ENCODE measurements around the gene PICALM.

- TF ChIP-seq TGIF2 (CRISPR knock-in tag; IDR thresholded peaks at IDR 0.05) (no peak), SIN3A (IDR thresholded peaks at IDR 0.05; ENCODE audit: borderline replicate concordance in 2 of 2, control insufficient read depth in 1 of 2, low read depth in 2 of 2, low read length in 2 of 2) (no peak), CTCF (IDR thresholded peaks at IDR 0.05 in 2 of 3, conservative IDR thresholded peaks at IDR 0.05 in 1 of 3; ENCODE audit: insufficient read depth in 2 of 3, low read depth in 1 of 3, low read length in 3 of 3) (no peak), FOXM1 (IDR thresholded peaks at IDR 0.05; ENCODE audit: low read depth) (no peak), FOXM1 (CRISPR knock-in tag; IDR thresholded peaks at IDR 0.05; ENCODE audit: low read depth) (no peak), ZFX (CRISPR knock-in tag; IDR thresholded peaks at IDR 0.05) (no peak), ZBTB7A (IDR thresholded peaks at IDR 0.05; ENCODE audit: borderline replicate concordance, control insufficient read depth, low read depth, low read length) (no peak), ZNF253 (CRISPR knock-in tag; conservative IDR thresholded peaks at IDR 0.05) (no peak), ZBTB49 (CRISPR knock-in tag; IDR thresholded peaks at IDR 0.05; ENCODE audit: borderline replicate concordance) (no peak)
Observed at GRCh38 chr11:85974122-85974521, 94.8 kb downstream of the PICALM start.

Measured in K562 (cell line).